ENCODE measurements around the gene TSPAN14. TPM values are rescaled to one million over a fixed set of nuclear protein-coding genes. Genes with fewer than 3 reads are reported as not detected.

The TSPAN14 gene
- total and polyA plus RNA-seq, 2 experiments from 2014 or later, result 17.9 to 40.7 TPM

DNA sequence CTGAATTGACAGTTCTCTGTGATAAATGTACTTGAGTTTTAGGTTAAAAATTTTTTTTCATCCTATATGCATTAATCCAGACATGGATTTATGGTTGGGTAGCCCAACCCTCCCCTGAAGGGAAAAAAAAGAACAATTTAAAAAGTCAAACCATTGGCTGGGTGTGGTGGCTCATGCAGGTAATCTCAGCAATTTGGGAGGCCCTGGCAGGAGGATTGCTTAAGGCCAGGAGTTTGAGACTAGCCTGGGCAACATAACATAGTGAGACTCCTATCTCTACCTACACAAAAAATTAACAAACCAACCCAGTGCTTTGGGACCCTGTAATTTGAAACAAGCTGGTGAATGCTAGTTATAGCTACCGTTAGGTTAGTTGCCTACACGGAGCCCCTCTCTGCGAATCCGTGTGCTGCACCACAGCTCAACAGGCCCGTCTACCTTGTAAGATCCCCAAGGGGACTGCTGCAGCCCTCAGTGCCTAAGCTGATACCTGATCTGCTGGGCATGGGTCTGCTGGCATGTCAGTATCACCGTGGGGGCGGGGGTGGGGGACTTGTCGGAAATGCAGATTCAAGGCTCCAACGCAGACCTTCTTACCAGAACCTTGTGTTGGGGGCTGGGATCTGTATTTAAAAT is 32.8 kb downstream of the TSPAN14 start:
- peaks cover 24% of the 10 kb centered on the region for H3K36me3 Mint-ChIP-seq (ENCODE audit: low read depth)
- TF ChIP-seq, protein P1, sequence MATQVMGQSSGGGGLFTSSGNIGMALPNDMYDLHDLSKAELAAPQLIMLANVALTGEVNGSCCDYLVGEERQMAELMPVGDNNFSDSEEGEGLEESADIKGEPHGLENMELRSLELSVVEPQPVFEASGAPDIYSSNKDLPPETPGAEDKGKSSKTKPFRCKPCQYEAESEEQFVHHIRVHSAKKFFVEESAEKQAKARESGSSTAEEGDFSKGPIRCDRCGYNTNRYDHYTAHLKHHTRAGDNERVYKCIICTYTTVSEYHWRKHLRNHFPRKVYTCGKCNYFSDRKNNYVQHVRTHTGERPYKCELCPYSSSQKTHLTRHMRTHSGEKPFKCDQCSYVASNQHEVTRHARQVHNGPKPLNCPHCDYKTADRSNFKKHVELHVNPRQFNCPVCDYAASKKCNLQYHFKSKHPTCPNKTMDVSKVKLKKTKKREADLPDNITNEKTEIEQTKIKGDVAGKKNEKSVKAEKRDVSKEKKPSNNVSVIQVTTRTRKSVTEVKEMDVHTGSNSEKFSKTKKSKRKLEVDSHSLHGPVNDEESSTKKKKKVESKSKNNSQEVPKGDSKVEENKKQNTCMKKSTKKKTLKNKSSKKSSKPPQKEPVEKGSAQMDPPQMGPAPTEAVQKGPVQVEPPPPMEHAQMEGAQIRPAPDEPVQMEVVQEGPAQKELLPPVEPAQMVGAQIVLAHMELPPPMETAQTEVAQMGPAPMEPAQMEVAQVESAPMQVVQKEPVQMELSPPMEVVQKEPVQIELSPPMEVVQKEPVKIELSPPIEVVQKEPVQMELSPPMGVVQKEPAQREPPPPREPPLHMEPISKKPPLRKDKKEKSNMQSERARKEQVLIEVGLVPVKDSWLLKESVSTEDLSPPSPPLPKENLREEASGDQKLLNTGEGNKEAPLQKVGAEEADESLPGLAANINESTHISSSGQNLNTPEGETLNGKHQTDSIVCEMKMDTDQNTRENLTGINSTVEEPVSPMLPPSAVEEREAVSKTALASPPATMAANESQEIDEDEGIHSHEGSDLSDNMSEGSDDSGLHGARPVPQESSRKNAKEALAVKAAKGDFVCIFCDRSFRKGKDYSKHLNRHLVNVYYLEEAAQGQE (IDR thresholded peaks at IDR 0.05; ENCODE audit: unreplicated experiment), result no peak
- H3F3A ChIP-seq (replicated peaks; ENCODE audit: low read depth), result no peaks in the 10 kb centered on the region
- no peaks in the 10 kb centered on the region for H3K27me3 ChIP-seq (ENCODE audit: insufficient read depth)
- no peak overlapping the region for H3K4me3 ChIP-seq
- H3K36me3 ChIP-seq (ENCODE audit: insufficient read depth), result no peaks in the 10 kb centered on the region
- peaks cover 26% of the 10 kb centered on the region for H3K4me1 ChIP-seq (ENCODE audit: insufficient read depth)
- ATAC-seq, result peak; percentile 70
- no peak overlapping the region for H3K4me3 Mint-ChIP-seq
- no peak for DNase-seq (ENCODE audit: low spot score)
- peaks cover 5% of the 10 kb centered on the region for H3K27me3 Mint-ChIP-seq (ENCODE audit: insufficient read depth, low read depth, poor library complexity)
- peaks cover 40% of the 10 kb centered on the region; the same call in 1 of the 2 replicates for H4K20me1 ChIP-seq (replicated peaks; ENCODE audit: insufficient read depth)
- no peaks in the 10 kb centered on the region for H3K9me3 Mint-ChIP-seq
- H3K4me2 ChIP-seq, result peak overlapping the region; percentile 40; the same call in 1 of the 2 replicates
- H3K27ac Mint-ChIP-seq, result no peak overlapping the region
- H3K79me2 ChIP-seq (replicated peaks; ENCODE audit: insufficient read depth), result peaks cover 81% of the 10 kb centered on the region
- H2AFZ ChIP-seq, result no peak overlapping the region
- peaks cover 50% of the 10 kb centered on the region for H3K4me1 Mint-ChIP-seq
- H3K27ac ChIP-seq (ENCODE audit: low read depth), result no peak overlapping the region
- H3K9me2 ChIP-seq (ENCODE audit: insufficient read depth), result no peaks in the 10 kb centered on the region

GRCh38 chr10:80487421-80487785 is 33.3 kb downstream of the TSPAN14 start:
- peak overlapping the region; percentile 23; the same call in 1 of the 2 replicates for H3K27ac Mint-ChIP-seq
- H3K79me2 ChIP-seq (replicated peaks; ENCODE audit: insufficient read depth), result peaks cover 79% of the 10 kb centered on the region

More at GRCh38 chr10:80487421-80487785, 33.3 kb downstream of the TSPAN14 start:
- ATAC-seq (peak; percentile 15; the same call in 2 of the 3 replicates), DNase-seq (ENCODE audit: low spot score) (no peak)
- Histone ChIP-seq H3K9me2 (ENCODE audit: insufficient read depth) (no peaks in the 10 kb centered on the region), H3F3A (replicated peaks; ENCODE audit: low read depth) (no peaks in the 10 kb centered on the region), H3K4me1 (ENCODE audit: insufficient read depth) (peaks cover 26% of the 10 kb centered on the region), H3K27ac (ENCODE audit: low read depth) (no peak overlapping the region), H3K27me3 (ENCODE audit: insufficient read depth) (no peaks in the 10 kb centered on the region), H3K36me3 (ENCODE audit: insufficient read depth) (no peaks in the 10 kb centered on the region), H3K4me3 (no peak overlapping the region), H4K20me1 (replicated peaks; ENCODE audit: insufficient read depth) (peaks cover 41% of the 10 kb centered on the region; the same call in 1 of the 2 replicates), H3K4me2 (0 out of 2 replicates have a peak overlapping the region, but pooled peaks have one; percentile 40), H2AFZ (no peak overlapping the region)
- Mint-ChIP-seq H3K36me3 (ENCODE audit: low read depth) (peaks cover 28% of the 10 kb centered on the region), H3K4me1 (peaks cover 48% of the 10 kb centered on the region), H3K4me3 (no peak overlapping the region), H3K9me3 (no peaks in the 10 kb centered on the region), H3K27me3 (ENCODE audit: insufficient read depth, low read depth, poor library complexity) (peaks cover 5% of the 10 kb centered on the region)
- no peak for TF ChIP-seq ZNF114 (CRISPR knock-in tag; IDR thresholded peaks at IDR 0.05)
- TF ChIP-seq, protein P1 (IDR thresholded peaks at IDR 0.05; ENCODE audit: unreplicated experiment), result no peak
- TF ChIP-seq ZNF462 (CRISPR knock-in tag; IDR thresholded peaks at IDR 0.05), result no peak

Data from GM23338 (cell line).